ENCODE measurements around the gene ENOX2.
"Not testable (repeated sequence)": the region's sequence is repeated elsewhere in the genome, so short reads cannot be mapped to it uniquely, and the experiment has no call there.

ENOX2 gene

GRCh38 chrX:130825525-130825924, 77.5 kb downstream of the ENOX2 start:
- DNase-seq (ENCODE audit: low spot score) = no peak

- DNase-seq (ENCODE audit: low spot score) = not testable (repeated sequence)
These were observed 83.6 kb downstream of the ENOX2 start for GRCh38 chrX:130819367-130819766.

DNA sequence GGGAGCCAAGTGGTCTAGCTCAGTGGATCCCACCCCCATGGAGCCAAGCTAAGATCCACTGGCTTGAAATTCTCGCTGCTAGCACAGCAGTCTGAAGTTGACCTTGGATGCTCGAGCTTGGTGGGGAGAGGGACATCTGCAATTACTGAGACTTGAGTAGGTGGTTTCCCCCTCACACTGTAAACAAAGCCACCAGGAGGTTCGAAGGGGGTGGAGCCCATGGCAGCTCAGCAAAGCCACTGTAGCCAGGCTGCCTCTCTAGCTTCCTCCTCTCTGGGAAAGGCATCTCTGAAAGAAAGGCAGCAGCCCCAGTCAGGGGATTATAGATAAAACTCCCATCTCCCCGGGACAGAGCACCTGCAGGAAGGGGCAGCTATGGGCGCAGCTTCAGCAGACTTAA, 89.1 kb downstream of the ENOX2 start:
- not testable (repeated sequence) for DNase-seq (ENCODE audit: low spot score)

- DNase-seq (ENCODE audit: low spot score) = no peak
These were observed 92.4 kb downstream of the ENOX2 start for GRCh38 chrX:130810561-130810960.

DNA sequence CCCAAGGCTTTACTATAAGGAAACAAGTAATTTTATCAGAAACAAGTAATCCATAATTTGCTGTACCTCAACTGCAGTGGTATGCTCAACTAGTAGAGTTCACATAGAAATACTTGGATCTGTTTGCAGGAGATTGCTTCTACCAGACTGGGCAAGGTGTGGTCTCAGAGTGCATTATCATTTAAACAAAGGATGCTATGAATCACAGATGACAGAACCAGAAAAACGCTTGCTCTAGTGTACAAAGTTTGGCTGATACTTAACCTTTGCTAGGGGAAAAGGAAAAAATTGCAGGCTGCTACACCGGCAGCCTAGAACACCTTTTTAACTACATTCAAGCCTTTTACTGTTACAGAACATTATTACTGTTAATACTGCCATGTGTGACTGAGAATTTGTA, 97.1 kb downstream of the ENOX2 start:
- no peak for DNase-seq (ENCODE audit: low spot score)

GRCh38 chrX:130803537-130803936, 99.5 kb downstream of the ENOX2 start:
- no peak for DNase-seq (ENCODE audit: low spot score)

DNA sequence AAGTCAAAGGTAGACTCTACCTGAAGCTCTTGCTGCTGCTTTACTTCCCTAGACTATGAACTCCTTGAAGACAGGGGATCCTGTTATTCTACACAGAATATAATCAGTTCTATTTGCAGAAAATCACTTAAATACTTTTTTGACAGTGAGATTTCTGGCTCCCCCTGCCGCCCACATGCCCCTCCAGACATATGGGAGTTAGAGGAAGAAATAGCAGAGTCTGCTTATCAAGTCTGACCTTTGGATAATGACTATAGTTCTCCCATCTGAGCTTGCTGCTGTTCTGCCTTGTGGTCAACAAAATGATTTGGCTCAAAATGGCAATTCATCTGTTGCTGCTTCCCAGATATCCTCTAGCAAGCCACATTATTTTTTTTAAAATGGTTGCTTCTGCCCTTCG, 101.1 kb downstream of the ENOX2 start:
- no peak for DNase-seq (ENCODE audit: low spot score)

GRCh38 chrX:130799393-130799792, 103.6 kb downstream of the ENOX2 start:
- DNase-seq (ENCODE audit: low spot score) = no peak

DNA sequence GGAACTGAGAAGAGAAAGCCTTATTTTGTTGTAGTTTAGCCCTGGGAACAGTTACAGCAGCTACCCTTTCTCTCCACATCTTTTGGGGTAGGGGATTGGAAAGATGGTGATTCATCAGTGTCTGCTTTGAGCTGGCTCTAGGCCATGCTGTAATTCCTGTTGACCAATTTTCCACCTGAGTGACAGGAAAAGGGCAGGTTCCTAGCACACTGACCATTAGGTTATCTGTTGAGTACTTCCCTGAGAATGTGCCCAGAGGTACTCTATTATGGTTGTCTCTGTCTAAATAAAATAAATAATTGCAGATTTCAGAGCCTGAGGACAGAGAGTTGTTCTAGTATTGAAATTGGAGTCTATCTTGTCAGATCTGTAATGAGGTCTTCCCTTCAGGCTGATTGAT, 109.0 kb downstream of the ENOX2 start:
- DNase-seq (ENCODE audit: low spot score) = no peak

- DNase-seq (ENCODE audit: low spot score) = not testable (repeated sequence)
These were observed 111.1 kb downstream of the ENOX2 start for GRCh38 chrX:130791870-130792269.

DNA sequence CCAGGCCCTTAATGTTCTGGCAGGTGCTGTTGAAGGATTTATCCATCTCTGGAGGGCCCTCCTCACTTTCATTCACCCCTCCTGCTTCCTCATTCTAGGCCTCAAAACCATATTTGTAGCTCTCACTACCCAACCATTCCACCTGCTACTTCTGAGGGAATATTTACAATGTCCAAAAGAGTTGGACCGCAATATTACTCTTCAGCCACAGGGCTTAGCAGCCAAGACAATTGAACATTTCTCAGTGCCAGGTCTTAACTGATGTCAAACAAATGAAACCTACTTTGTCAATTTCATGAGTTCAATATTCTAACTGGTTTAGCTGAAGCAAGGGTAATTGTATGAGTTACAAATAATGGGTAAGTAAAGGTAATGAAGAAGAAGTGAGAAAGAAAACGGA, 113.2 kb downstream of the ENOX2 start:
- DNase-seq (ENCODE audit: low spot score) = no peak

DNA sequence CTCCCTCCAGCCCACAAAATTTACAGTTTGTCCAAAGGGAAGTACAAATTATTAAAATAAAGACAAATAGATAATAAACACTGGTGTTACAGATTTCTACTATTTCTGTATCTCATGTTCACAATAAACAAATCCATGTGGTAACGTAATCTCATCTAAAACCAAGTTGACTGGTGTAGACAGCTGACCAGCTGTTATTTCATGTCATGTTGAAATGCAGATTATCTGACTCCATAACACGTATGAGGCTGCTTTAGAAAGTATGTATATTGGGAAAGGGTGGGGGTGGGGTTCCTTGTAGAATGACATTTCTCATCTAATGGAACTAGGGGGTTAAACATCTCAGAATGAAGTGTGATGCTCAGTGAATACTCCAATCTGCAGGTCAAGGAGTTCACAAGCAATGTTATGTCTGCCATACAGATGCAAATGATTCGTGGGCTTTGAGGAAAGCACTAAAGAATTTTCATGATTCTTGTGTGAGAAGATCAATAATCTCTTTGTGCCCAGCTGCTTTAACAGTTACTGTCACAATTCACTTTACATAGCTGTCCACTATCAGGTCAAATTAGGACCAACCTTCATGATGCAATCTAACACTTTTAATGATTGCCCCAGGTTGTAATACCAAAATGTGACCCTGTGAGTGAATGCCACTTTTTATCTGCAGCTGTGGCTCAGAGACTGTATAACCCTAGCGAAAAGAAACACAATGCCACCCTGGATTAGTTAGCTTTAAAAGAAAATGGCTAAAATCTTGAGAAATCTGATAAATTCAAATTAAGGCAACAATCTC, 114.0 kb downstream of the ENOX2 start:
- no peak for DNase-seq (ENCODE audit: low spot score)

DNA sequence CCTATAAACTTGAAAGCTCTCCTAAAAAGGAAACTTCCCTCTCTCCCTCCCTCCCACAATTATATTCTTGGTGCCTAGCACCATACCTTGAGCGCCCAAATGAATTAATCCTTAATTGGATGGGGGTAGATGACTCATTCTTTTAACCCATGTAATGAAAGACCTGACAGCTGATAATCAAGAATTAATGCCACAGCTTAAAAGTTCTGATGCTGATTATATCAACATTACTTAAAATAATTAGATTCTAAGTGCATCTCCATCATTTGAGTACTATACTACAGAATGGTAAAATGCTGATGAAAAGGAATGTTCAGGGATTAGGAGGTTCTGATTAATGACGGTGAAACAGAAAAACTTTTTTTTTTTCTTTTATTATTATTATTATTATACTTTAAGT, 117.0 kb downstream of the ENOX2 start:
- no peak for DNase-seq (ENCODE audit: low spot score)

GRCh38 chrX:130778773-130779172, 124.2 kb downstream of the ENOX2 start:
- DNase-seq (ENCODE audit: low spot score) = no peak

GRCh38 chrX:130775849-130776248, 127.2 kb downstream of the ENOX2 start:
- no peak for DNase-seq (ENCODE audit: low spot score)

GRCh38 chrX:130772776-130773143, 130.2 kb downstream of the ENOX2 start:
- DNase-seq (ENCODE audit: low spot score) = no peak

- DNase-seq (ENCODE audit: low spot score) = no peak
These were observed 130.8 kb downstream of the ENOX2 start for GRCh38 chrX:130772105-130772775.

GRCh38 chrX:130771648-130772047, 131.4 kb downstream of the ENOX2 start:
- no peak for DNase-seq (ENCODE audit: low spot score)

DNA sequence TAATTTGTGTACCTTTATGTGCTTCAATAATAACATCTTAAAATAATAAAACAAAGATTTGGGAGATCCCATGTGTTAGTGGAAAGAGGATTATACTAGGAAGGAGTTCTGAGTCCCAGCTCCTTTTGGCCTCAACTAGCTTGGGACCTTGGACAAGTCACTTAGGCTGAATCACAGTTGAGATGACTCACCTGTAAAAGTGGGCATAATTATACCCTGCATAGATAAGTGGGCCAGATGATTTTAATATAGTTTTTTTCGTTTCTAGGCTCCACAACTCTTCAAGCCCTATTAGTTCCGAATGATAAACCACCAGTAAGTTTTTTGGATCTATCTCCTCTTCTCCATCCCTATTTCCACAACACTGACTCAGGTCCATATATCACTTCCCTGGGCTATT, 131.8 kb downstream of the ENOX2 start:
- no peak for DNase-seq (ENCODE audit: low spot score)

DNA sequence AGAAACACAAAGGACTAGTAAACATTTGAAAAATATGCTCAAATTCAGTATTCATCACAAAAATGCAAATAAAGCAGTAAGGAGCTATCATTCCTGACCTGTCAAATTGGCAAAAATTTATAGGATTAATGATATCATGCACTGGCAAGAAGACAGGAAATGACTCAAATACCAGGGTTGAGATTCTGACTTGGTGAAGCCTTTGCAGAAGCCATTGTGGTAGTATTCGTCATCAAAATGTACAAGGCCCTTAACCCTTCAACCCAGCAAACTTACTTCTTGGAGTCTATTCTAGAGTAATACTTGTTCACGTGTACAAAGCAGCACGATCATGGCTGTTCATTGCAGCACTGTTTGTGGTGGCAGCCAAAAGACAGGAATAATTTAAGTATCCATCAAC, 132.4 kb downstream of the ENOX2 start:
- DNase-seq (ENCODE audit: low spot score) = no peak

DNA sequence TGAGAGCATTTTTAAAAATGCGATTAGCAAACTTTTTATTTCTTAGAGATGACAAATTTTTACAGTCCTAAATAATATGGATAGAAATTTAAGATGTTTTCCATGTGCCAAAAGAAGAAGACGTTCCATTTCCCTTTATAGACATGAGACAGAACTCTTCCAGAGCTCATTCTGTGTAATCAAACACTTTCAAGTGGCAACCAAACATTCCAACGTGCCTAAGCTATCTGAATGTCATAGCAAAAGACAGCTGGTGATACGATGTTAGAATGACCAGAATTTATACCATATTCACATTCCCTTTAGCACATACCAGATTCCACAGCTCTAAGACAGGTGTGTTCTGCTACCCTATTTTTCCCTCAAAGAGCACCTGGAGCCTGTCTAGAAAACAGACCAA, 133.2 kb downstream of the ENOX2 start:
- no peak for DNase-seq (ENCODE audit: low spot score)

GRCh38 chrX:130758072-130758471, 144.9 kb downstream of the ENOX2 start:
- no peak for DNase-seq (ENCODE audit: low spot score)

DNA sequence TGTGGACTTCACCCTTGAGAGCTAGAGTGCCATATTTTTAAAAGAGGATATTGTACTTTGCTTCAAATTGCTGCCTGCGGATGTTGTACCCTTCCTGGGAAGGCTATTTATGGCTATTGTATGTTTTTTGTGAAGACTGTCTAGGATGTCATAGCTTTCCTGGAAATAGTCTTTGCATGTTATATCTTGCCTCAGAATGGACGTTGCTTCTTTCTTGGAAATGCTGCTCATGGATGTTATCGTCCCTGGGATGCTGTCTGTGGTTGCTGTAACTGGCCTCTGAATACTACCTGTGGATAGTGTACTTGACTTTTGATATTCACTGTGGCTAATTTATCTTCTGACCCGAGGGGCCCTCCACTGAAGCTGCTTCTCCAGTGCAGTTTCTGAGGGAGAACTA, 146.8 kb downstream of the ENOX2 start:
- DNase-seq (ENCODE audit: low spot score) = no peak

GRCh38 chrX:130754353-130754752, 148.7 kb downstream of the ENOX2 start:
- DNase-seq (ENCODE audit: low spot score) = no peak
